WI38 (cell line): ENCODE results near the gene SNAP23.
"Not testable (repeated sequence)": the region's sequence is repeated elsewhere in the genome, so short reads cannot be mapped to it uniquely, and the experiment has no call there.

Experiments used
- H3K4me3 ChIP-seq: 2 replicates; pipeline ENCODE4 v1.5.1; 2011; ENCODE audit warnings: low read depth, mild to moderate bottlenecking, control low read depth, low read length
- TF ChIP-seq, protein P1 (sequence below): IDR thresholded peaks from 2 replicates; pipeline ENCODE4 v1.5.1; 2012; ENCODE audit warnings: low read depth, mild to moderate bottlenecking, control low read depth, low read length

SNAP23 gene

DNA sequence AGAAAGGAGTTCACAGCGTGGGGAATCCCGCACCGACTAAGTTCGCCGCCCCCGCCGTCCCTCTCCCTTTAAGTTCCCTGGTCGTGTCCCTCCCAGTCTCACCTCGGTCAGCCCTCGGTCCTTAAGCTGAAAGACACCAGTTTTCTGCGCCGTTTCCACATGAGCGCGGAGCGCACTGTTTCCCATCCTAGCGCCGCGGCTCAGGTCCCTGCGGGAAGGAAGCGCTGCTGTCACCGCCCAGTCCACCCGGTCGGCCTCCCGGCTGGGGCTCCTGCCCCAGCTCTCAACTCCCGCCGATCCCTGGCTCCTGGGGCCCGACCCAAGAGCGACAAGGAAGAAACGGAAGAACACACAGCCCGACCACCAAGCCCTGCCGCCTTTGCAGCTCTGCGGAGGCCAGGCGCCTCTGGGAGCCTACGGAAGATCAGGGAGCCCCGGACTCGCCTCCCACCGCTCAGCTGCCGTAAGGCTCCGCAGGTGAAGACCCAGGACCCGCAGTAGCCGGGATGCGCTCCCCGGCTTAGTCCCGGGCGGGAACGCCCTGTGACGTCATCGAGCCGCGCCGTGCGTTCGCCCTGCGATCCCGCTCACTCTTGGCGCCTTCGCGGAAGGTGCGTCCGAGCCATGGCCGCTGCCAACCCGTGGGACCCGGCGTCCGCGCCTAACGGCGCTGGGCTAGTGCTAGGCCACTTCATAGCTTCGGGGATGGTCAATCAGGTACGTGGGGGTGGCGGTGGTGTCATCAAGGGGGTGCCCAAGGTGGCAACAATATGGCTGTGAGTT is 53.0 kb downstream of the SNAP23 start, which contains the start of the genes HAUS2 and LRRC57:
TSS of gene HAUS2 (plus strand) at position 590 of the 783 bp plus-strand sequence. CDS start at position 625, 35 bp downstream.
TSS of gene LRRC57 (minus strand) at position 545 of the 783 bp plus-strand sequence. CDS start at position 186, 359 bp downstream.
- peak within 1 kb of the TSS; percentile 98 for H3K4me3 ChIP-seq
- TF ChIP-seq, protein P1, sequence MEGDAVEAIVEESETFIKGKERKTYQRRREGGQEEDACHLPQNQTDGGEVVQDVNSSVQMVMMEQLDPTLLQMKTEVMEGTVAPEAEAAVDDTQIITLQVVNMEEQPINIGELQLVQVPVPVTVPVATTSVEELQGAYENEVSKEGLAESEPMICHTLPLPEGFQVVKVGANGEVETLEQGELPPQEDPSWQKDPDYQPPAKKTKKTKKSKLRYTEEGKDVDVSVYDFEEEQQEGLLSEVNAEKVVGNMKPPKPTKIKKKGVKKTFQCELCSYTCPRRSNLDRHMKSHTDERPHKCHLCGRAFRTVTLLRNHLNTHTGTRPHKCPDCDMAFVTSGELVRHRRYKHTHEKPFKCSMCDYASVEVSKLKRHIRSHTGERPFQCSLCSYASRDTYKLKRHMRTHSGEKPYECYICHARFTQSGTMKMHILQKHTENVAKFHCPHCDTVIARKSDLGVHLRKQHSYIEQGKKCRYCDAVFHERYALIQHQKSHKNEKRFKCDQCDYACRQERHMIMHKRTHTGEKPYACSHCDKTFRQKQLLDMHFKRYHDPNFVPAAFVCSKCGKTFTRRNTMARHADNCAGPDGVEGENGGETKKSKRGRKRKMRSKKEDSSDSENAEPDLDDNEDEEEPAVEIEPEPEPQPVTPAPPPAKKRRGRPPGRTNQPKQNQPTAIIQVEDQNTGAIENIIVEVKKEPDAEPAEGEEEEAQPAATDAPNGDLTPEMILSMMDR, result no peak

DNA sequence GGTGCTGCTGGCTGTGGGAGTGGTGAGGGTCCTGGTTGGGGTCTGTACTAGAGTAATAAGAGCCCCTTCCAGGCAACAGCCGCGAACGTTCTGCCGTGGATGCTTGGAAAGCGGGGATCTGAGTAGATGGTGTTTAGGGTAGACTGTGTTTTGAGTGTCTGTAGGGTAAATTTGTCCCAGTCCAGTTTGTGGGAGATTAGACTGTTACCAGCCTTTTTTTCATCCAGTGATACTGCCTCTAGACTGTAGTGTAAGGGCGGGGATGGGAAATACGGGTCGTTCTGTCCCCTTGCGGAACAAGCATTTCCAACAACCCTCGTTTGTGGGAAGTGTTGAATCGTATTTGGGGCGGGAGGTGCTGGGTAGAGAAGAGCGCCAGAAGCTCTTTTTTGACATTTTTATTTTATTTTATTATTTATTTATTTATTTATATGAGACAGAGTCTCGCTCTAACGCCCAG is 53.6 kb downstream of the SNAP23 start:
- H3K4me3 ChIP-seq, result peak overlapping the region; percentile 98
- TF ChIP-seq, protein P1, result no peak

DNA sequence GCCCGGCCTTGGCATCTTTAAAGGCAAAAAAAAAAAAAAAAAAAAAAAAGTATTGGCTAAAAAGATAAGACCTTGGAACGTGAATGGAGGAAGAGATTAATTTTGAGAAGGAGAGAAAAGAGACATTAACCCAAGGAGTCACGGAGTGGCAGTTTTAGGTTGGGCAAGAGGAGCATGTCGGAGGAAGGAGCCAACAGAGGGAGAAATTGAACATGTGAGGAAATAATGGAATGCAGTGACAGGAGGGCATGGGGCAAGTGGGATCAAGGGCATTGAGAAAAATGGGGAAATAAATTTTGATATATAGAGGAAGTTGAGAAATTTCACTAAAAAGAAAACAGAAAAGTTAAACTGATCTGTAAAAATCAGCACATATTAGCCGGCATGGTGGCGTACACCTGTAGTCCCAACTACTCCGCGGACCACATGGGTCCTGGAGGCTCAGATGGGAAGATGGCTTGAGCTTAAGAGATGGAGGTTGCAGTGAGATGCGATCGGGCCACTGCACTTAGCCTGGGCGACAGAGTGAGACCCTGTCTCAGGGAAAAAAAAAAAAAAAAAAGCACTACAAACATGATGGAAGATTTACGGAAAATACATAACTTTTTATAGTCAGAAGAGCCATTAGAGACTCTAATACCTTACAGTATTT is 54.4 kb downstream of the SNAP23 start:
- TF ChIP-seq, protein P1, result no peak
- H3K4me3 ChIP-seq, result peak overlapping the region; percentile 98

DNA sequence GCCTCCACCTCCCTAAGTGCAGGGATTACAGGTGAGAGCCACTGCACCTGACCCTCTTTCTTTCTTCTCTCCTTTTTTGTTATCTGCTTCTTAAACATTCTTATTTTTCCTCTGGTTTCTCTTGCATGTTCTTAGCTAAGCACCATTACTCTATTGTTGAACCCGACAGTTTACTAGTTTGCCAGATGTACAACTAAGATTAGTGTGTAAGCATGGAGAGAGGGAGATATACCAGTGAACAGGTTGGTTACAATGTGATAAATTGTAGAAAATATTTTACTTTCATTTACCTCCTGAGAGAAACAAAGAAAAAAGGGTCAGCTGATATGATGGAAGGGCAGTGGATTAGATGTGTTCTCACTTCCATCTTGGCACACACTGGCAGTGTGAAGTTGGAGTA is 58.1 kb downstream of the SNAP23 start:
- no peak overlapping the region for H3K4me3 ChIP-seq
- TF ChIP-seq, protein P1, result no peak

DNA sequence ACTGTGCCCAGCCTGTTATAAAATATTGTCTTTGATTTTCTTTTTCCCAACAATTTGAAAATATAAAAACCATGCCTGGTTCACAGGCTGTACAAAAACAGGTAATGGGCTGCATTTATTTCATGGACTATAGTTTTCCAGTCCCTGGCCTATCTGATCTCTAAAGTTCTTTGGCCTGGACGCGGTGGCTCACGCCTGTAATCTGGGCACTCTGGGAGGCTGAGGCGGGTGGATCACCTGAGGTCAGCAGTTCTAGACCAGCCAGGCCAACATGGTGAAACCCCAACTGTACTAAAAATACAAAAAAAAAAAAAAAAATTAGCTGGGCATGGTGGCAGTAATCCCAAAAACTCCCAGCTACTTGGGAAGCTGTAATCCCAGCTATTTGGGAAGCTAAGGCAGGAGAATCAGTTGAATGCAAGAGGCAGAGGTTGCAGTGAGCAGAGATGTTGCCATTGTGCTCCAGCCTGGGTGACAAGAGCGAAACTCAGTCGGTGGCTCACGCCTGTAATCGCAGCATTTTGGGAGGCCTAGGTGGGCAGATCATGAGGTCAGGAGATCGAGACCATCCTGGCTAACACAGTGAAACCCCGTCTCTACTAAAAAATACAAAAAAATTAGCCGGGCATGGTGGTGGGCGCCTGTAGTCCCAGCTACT is 61.2 kb downstream of the SNAP23 start:
- not testable (repeated sequence) for H3K4me3 ChIP-seq

DNA sequence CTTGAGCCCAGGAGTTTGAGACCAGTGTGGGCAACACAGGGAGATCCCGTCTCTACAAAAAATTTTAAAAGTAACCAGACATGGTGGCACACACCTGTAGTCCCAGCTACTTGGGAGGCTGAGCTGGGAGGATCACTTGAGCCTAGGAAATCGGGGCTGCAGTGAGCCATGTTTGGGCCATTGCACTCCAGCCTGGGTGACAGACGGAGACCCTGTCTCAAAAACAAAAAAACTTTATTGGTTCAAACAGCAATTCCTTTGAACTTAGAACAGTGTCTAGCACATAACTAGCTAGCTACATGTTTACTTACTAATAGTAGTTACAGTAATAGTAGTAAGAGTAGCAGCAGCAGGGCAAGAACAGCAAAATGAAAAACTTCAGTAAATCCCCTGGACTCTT is 63.3 kb downstream of the SNAP23 start:
- H3K4me3 ChIP-seq, result no peak overlapping the region
- TF ChIP-seq, protein P1, result no peak

DNA sequence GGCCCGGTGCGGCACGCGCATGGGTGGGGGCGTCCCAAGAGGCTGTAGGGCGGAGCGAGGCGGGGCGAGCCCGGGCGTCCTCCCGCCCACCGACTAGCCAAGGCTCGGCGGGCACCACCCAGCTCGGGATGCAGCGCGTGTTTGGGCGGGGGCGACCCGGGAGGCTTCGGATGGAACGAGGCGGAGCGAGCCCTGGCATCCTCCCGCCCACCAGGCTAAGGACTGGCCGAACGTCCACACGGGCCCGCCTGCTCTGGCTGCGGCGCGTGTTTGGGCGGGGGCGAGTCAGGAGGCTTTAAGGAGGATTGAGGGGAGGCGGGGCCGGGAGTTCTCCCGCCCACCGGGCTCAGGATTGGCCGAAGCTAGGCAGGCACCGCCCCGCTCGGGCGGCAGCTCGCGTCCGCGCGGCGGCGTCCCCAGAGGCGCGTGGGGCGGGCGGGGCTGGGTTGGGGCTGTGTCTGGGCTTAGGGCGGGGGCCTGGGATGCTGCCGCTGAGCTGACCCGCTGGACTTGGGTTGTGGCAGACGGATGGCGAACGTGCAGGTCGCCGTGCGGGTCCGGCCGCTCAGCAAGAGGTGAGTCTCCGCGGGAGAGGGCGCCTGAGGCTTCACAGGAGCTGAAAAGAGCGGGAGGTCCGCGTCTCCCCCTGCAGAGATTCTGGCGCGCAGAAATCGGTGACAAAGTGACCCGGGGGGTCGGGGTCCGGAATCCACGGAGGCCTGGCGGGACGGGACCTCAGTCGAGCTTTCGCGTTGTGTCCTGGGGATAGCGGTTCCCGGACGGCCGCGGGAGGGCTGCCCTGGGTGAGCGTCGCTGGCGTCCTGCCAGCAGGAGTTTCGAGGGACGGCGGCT is 80.0 kb downstream of the SNAP23 start, which contains the start of gene STARD9:
TSS of gene STARD9 (plus strand) at position 419 of the 852 bp plus-strand sequence. CDS start at position 529, 110 bp downstream.
- TF ChIP-seq, protein P1, result no peak
- H3K4me3 ChIP-seq, result peak within 1 kb of the TSS; percentile 73
